Measurements from ENCODE around the gene EMILIN2. TPM values are rescaled to one million over a fixed set of nuclear protein-coding genes. Genes with fewer than 3 reads are reported as not detected.

EMILIN2 gene
- total and polyA plus RNA-seq, 9 of the 15 experiments (the other 6 are each of a cell fraction or from before 2014, with no cell fraction given) = 0.01 to 0.40 (median 0.19) TPM

DNA sequence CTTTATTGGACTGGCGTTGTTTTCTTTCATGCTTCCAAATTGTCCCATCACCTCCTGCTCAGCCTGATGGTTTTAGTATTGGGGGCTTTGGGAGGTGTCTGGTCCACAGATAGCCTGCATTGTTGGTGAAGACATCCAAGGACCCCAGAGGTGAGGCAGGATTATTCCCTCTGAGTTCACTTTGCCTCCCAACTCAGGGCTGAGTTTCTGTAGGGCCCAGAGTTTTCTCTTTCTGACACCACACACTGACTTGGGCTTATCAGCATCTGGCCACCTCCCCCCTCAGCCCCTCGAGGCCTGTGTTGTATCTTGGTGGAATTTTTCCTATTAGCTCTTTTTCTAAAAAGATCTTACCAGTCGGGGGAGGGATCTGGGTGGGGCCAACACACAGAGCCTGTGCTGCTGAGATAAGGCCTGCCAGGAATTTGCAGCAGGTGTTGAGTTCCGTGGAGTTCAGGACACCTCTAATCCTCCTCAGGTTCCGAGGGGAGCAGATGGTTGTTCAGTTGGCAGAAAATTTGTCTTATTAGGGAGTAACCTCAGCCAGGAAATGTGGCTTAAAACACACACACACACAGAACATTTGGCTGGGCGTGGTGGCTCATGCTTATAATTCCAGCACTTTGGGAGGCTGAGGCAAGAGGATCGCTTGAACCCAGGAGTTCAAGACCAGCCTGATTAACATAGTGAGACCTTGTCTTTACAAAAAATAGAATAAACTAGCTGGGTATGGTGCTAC is 7.3 kb downstream of the EMILIN2 start (continued):
- peak; percentile 48; the same call in 1 of the 2 replicates for TF ChIP-seq ETV5 (CRISPR knock-in tag; IDR thresholded peaks at IDR 0.05; ENCODE audit: low read depth)
- no peak for TF ChIP-seq NFRKB (IDR thresholded peaks at IDR 0.05; ENCODE audit: low read depth)
- no peak for TF ChIP-seq SRSF1 (IDR thresholded peaks at IDR 0.05; ENCODE audit: low read depth, low read length)
- TF ChIP-seq YY1 (IDR thresholded peaks at IDR 0.05; ENCODE audit: borderline replicate concordance in 1 of 3, control insufficient read depth in 1 of 3, extremely low read depth in 1 of 3, insufficient read depth in 3 of 3, insufficient read length in 1 of 3, insufficient replicate concordance in 2 of 3, low read depth in 1 of 3, low read length in 2 of 3) = no peak
- 0 out of 2 replicates have a peak, but pooled peaks have one; percentile 18 for TF ChIP-seq HNRNPUL1 (IDR thresholded peaks at IDR 0.05; ENCODE audit: low read length)
- TF ChIP-seq ZNF282 (CRISPR knock-in tag; IDR thresholded peaks at IDR 0.05) = no peak
- TF ChIP-seq XRCC3 (IDR thresholded peaks at IDR 0.05) = no peak
- TF ChIP-seq, protein P1, sequence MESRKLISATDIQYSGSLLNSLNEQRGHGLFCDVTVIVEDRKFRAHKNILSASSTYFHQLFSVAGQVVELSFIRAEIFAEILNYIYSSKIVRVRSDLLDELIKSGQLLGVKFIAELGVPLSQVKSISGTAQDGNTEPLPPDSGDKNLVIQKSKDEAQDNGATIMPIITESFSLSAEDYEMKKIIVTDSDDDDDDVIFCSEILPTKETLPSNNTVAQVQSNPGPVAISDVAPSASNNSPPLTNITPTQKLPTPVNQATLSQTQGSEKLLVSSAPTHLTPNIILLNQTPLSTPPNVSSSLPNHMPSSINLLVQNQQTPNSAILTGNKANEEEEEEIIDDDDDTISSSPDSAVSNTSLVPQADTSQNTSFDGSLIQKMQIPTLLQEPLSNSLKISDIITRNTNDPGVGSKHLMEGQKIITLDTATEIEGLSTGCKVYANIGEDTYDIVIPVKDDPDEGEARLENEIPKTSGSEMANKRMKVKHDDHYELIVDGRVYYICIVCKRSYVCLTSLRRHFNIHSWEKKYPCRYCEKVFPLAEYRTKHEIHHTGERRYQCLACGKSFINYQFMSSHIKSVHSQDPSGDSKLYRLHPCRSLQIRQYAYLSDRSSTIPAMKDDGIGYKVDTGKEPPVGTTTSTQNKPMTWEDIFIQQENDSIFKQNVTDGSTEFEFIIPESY (CRISPR knock-in tag; IDR thresholded peaks at IDR 0.05) = peak; percentile 28; the same call in 1 of the 2 replicates
- peak; percentile 99 for TF ChIP-seq SMARCA4 (IDR thresholded peaks at IDR 0.05)
- no peak for TF ChIP-seq ZNF232 (CRISPR knock-in tag; IDR thresholded peaks at IDR 0.05)
- no peak for TF ChIP-seq ZNF778 (CRISPR knock-in tag; IDR thresholded peaks at IDR 0.05)
- no peak for TF ChIP-seq ZNF174 (CRISPR knock-in tag; IDR thresholded peaks at IDR 0.05)
- TF ChIP-seq FOXP1 (CRISPR knock-in tag; IDR thresholded peaks at IDR 0.05) = no peak
- TF ChIP-seq, protein P2, sequence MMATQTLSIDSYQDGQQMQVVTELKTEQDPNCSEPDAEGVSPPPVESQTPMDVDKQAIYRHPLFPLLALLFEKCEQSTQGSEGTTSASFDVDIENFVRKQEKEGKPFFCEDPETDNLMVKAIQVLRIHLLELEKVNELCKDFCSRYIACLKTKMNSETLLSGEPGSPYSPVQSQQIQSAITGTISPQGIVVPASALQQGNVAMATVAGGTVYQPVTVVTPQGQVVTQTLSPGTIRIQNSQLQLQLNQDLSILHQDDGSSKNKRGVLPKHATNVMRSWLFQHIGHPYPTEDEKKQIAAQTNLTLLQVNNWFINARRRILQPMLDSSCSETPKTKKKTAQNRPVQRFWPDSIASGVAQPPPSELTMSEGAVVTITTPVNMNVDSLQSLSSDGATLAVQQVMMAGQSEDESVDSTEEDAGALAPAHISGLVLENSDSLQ (IDR thresholded peaks at IDR 0.05) = peak; percentile 43; the same call in 1 of the 2 replicates
- TF ChIP-seq SNRNP70 (optimal IDR thresholded peaks at IDR 0.05; ENCODE audit: low read depth, low read length) = no peak
- peak; percentile 56; the same call in 1 of the 2 replicates for TF ChIP-seq GABPB1 (CRISPR knock-in tag; IDR thresholded peaks at IDR 0.05)
- no peak for TF ChIP-seq POLR2B (IDR thresholded peaks at IDR 0.05; ENCODE audit: low read depth, partially characterized antibody)
- TF ChIP-seq MTF1 (CRISPR knock-in tag; IDR thresholded peaks at IDR 0.05; ENCODE audit: borderline replicate concordance) = no peak
- TF ChIP-seq PHF8 (IDR thresholded peaks at IDR 0.05; ENCODE audit: borderline replicate concordance, low read length) = peak; percentile 26; the same call in 1 of the 2 replicates
- TF ChIP-seq ERF (CRISPR knock-in tag; IDR thresholded peaks at IDR 0.05) = no peak
- no peak for TF ChIP-seq ASH1L (IDR thresholded peaks at IDR 0.05; ENCODE audit: borderline replicate concordance, low read depth, partially characterized antibody)
- TF ChIP-seq ZNF311 (CRISPR knock-in tag; IDR thresholded peaks at IDR 0.05) = no peak
- no peak for TF ChIP-seq ZNF431 (CRISPR knock-in tag; IDR thresholded peaks at IDR 0.05)
- no peak for TF ChIP-seq PTTG1 (tag; IDR thresholded peaks at IDR 0.05; ENCODE audit: low read depth)
- TF ChIP-seq ARID3B (CRISPR knock-in tag; IDR thresholded peaks at IDR 0.05; ENCODE audit: borderline replicate concordance) = no peak
